Heart left ventricle (tissue), 13 donors: ENCODE data around the gene BICC1.

Experiments used
- CTCF ChIP-seq, 12 donors: fragments of 200-600 bp; sonication (generic) in 4 of 12; IDR thresholded peaks; one replicate each; pipeline versions ENCODE4 v1.5.0 to v1.8.0; 2018 to 2022; ENCODE audit warnings: antibody characterized with exemption in 12 of 12, mild to moderate bottlenecking in 5 of 12
- POLR2A ChIP-seq, 2 donors: fragments of 450-650 bp; IDR thresholded peaks; one replicate each; pipeline ENCODE4 v1.6.1; 2017; ENCODE audit warnings: antibody characterized with exemption in 2 of 2, mild to moderate bottlenecking in 2 of 2, moderate library complexity in 2 of 2
- donor health status: ischemic (EF 13 %, LVEDD 7.1; RV severe dilation, severe dysfunction).
- donor health status: DM: no; HTN: yes; CAD: no.
- donor health status: DM: no; HTN: no; CAD: no.
- donor health status: ischemic (EF 25% LVEDD 6.9; RV normal size, moderate dysfunction).
- donor health status: ischemic (EF 25% LVEDD 5.7; RV mildly dilated, moderate dysfunction).
- donor health status: ischemic (EF 35%, LVEDD 5.7; RV mildly dilated, moderate dysfunction).
- donor health status: nonischemic (EF 11% LVEDD 7.7; RV severe dilation, severe dysfunction).
- donor health status: DM: yes; HTN: yes; CAD: no.
- donor health status: PGD.
- donor health status: ischemic (EF 29% LVEDD 5.4; RV normal size, mild dysfunction).
- donor health status: nonischemic (EF 23%, LVEDD 6.1; RV moderate dilation, normal function).

- TF ChIP-seq CTCF (IDR thresholded peaks at IDR 0.05) (no peak), POLR2A (IDR thresholded peaks at IDR 0.05) (no peak)
Observed at GRCh38 chr10:58701405-58702135, 188.9 kb downstream of the BICC1 start.
